NCI-H345 (cell line): ENCODE data around the gene PPP1R36.
"Not testable (repeated sequence)": the region's sequence is repeated elsewhere in the genome, so short reads cannot be mapped to it uniquely, and the experiment has no call there.

Source experiments
- DNase-seq: peaks from one replicate; lab custom pipeline; 2025; lab: John Stamatoyannopoulos, UW

Gene PPP1R36

DNA sequence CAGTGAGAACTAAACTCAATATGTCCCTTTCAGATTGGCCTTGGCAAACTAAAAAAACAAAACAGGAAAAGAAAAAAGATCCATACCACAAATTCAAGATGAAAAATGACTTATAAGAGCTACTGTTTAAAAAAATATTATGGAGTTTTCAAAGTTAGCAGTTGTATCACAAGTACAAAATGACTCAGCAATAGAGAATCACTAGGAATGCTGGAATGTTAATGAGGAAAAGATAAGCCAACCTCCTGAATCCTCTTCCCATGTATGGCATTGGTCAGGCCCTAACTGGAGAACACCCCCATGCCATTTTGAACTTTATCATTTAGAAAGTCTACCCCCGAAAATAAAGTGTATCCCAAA is 62.2 kb downstream of the PPP1R36 start:
- DNase-seq: no peak

DNA sequence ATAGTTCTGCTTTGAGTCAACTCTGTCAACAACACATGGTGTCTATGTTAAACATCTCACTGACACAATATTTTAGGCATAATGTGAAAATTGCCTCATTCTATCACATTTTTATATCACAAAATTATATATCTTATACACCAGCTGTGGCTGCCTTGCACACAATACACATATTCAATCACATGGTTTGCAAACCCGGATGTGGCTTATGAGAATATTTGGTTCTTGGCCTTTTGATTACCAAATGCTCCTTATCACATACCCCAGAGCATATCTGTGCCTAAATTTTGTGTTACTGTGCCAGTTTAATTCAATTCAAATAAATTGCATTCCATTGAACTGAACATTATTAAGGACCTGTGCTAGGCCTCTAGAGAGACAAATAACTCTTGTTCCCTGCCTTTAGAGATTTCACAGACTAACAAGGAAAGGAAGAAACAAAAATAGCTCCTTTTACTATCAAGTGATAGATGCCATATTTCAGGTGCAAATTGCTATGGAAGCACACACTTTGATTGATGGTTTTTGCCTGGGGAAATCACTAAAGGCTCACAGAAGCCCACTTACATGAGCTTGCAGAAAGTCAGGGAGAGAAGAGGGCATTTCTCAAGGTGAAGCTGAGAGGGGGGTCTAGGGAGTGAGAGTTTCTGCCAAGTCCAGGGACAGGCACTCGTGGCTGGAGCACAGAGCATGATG is 63.4 kb downstream of the PPP1R36 start:
- DNase-seq: no peak

DNA sequence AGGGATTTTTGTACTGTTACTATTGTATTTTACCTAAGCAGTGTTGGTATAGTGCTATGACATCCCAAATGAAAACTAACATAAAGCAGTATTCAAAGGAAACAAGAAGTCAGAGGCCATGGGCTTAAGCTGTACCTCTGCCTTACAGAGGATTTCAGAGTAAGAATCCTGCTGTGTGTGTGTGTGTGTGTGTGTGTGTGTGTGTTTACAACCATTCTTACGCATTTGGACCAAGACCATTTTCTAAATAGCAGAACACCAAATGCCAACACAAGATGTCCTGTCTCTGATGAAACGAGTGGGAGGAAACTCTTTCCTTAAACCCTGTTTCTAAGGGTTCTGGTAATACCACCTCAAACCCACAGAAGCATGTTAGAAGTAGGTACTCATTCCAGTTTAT is 64.4 kb downstream of the PPP1R36 start:
- DNase-seq: no peak

DNA sequence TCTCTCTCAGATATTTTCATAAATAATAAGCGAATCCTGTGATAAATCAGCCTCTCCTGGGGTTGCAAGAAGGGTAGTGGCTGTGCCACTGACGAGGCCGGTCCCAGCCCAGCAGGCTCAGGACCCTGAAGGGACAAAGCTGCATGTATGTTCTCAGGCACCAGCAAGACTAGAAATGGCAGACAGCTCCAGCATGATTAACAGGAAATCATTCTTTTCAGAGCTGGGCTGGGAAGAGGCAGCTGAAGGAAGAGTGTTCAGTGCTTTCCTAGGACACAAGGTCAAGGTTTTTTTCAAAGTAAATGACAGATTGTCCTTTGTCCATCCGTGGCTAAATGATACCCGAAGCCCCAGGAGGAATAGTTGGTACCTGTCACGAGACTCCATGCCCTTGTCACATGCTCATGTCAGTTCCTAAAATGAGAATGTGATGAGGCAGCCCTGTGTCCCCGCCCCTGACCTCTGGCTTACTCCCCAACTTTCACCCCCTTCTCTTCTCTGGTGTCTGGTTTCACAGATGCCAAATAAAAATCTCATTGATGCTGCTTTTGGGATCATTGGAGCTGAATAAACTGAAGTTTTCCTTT is 65.1 kb downstream of the PPP1R36 start:
- no peak for DNase-seq

DNA sequence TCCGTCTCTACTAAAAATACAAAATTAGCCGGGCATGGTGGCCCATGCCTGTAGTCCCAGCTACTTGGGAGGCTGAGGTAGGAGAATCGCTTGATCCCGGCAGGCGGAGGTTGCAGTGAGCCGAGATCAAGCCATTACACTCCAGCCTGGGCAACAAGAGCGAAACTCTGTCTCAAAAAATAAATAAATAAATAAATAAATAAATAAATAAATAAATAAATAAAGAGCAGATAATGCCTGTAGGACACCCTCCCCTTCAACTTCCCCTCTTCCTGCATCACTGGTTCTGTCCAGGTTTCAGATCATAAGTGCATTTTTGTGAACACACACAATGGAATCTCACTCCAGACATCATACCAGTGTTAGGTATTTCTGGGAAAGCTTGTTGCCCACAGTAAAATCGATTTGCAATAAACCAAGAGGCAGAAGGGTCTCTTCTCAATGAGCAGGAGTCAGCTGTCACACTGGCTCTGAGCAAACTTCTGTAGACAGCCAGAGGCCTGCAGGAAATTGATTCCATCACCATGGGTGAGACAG is 68.2 kb downstream of the PPP1R36 start:
- not testable (repeated sequence) for DNase-seq

DNA sequence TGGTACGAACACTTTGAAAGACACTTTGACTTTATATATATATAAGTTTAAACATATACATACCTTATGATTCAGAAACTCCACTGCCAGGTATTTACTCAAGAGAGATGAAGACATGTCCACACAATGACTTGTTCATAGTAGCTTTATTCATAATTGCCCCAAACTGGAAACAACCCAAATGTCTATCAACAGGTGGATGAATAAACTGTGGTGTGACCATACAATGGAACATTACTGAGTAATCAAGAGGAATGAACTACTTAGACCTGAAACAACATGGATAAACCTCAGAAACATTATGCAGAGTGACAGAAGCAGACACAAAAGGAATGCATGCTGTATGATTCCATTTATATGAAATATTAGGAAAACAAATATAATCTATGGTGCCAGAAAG is 71.1 kb downstream of the PPP1R36 start:
- no peak for DNase-seq

DNA sequence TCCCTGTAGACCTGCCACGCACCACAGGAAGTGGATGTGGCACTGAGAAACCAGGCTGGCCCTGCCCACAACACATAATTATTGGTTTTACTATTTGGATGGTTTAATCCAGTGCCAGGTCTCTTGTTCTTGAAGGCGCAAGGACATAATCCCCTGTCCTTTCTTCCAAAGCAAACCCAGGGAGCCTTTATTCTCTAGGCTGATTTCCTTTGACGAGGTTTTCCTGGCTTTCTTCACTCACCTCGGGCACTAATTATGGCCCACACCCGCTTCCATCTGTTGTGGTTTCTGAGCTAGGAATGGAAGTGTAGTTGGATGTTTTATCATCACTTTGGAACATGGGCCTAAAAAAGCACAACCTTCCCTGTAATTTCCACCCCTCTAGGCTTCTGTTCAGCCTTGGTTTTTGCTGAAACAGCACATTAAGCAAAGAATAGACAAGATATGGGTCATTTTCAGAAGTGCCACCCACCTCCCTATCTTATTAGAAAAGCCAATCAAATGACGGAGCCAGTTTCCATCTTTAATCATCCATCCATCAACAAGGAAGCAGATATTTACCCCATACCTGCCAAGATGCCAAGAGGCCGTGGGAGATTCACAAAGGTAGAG is 73.9 kb downstream of the PPP1R36 start:
- DNase-seq: no peak

DNA sequence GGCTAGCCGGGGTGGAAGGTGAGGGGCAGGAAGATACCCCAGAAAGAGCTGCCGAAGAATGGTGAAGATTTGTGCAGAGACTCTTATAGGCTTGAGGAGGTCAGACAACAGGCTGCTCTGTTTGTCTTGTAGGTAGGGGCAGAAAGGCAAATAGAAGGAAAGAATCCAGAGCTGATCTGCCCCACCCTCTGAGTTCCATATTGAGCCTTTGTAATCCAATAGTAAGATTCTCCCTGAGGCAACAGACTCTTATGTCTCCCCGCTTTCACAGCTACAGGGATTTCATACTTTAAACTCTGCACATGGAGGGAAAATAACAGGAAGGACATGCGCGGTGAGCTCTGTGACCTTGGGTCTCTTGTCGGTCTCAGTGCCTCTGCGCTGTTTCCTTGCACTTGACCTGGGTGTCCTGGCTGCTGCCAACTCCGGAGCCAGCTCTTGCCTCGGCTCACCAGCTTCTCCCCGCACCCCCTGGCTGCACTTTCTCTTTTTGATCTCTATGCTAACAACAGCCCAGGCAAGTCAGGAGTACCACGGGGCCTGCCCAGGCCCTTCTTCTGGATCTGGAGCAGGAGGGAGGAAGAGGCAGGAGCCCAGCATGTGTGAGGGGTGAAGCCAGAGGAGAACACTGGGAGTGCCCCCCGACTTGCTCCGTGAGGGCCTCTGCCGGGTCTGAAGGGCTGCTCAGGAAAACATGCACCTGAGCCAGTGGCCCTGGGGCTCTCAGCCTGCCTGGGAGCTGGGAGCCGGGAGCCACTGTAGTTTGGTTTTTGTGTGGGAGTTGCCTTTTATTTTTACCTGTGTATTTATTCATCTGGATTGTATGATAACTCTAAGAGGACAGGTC is 75.8 kb downstream of the PPP1R36 start:
- no peak for DNase-seq

DNA sequence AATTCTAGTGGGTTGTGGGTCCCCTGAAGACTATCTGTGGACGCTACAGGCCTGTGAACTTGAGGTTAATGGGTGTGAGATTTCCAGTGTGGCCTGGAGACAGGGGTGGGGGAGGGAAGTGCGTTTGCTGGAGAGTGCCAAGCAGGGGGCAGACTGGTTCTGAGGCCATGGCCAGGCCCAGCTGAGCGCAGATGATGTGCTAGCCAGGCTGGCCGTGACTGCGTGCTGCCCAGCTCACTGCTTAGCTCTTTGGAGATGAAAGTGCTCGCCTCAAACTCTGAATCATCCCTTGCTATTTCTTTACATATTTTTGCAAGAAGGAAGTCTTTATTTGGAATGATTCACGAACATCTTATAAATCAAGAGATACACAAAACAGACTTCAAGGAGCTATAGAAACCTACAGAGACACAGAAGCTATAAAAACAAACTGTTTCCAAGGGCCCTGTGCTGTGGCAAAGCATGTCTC is 79.2 kb downstream of the PPP1R36 start:
- no peak for DNase-seq

DNA sequence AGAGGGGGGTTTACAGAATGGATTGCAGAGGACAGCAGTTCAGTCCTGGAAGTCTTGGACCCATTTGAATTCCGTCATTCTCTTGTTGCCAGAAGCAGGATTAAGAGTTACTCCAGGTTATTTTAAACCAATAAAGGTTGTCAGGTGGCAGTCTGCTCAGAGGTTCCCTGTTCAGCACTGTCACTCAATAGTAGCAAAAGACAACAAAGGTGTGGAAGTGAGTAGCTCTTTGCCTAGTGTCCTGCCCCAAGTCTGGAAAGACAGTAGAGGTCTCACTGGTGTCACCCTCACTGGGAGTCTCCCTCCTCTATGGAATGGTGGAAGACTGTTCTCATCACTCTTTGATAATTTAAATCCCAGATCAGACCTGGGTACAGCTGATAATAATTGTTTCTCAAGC is 81.0 kb downstream of the PPP1R36 start:
- no peak for DNase-seq

DNA sequence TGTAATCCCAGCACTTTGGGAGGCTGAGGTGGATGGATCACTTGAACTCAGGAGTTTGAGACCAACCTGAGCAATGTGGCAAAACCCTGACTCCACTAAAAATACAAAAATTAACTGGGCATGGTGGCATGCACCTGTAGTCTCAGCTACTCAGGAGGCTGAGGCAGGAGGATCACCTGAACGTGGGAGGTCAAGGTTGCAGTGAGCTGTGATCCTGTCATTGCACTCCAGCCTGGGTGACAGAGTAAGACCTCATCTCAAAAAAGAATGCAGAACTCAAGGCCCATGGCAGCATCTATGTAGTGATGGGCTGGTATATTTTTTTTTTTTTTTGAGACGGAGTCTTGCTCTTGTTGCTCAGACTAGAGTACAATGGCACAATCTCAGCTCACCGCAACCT is 81.5 kb downstream of the PPP1R36 start:
- not testable (repeated sequence) for DNase-seq

DNA sequence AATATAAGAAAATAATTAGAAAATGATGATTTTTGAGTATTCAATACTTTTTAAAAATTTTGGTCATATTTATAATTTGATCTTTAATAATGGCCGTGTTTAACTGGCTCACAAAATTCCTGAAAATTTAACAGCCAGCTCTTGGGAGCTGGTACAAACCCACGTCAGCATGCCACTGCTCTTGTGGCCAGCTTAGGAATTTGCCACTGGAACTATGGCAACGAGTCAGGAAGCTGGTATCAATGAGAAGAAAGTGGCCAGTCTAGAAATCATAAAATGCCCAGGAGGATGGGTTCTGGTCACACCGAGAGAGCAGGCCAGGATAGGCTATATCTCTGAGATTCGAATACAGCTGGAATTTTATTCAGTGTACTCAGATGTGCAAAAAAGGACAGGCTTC is 82.3 kb downstream of the PPP1R36 start:
- DNase-seq: no peak

DNA sequence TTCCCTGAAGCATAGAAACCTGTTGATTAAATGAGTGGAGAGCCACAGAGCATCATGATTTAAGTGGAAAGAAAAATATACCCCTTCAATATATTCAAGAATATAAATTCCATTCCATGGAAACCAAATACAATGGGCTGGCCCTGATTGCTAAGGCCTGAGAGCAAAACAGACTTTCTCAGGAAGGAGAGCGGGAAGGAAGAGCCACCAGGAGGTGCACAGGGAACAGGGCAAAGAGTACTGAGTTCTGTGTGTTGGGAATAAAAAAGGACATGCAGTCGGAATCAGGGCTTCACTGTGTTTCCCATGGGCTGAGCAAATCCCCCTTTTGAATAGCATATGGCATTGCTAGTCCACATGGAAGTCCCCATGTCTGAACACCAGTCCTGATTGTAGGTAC is 84.8 kb downstream of the PPP1R36 start:
- DNase-seq: no peak

DNA sequence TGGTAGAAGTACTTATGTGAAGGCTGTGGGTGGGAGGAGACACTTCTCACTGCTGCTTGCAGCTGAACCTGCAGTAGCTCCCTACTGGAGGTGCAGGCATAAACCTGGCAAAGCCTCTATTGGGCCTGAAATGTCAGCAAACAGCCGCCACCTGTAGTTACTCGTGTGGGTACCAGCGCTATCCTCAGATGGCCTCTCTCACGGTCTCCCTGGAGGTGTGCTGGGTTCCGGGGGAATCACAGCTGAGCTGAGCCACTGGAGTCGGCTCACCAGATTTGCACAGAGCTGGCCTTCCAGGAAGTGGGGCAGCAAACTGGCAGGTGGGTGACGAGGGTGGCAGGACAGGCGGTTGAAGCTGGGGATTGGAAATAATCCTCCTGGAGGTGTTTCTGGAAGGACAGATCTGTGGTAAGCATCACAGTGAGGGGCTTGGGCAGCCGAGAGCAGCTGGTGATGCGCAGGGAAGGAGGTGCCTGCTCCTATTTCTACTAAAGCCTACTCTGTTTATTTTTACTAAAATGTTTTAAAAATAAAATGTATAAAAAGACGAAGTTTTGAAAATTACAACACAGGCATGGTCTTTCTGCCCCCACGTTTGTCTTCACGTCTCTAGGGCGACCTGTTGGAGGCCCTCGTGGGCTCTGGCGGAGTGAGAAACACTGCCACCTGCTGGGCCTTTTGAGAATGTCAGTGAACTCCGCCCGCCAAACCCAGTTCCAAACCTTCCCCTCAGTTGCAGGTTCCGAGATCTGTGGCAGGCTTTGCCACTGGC is 86.6 kb downstream of the PPP1R36 start:
- DNase-seq: peak; percentile 70

DNA sequence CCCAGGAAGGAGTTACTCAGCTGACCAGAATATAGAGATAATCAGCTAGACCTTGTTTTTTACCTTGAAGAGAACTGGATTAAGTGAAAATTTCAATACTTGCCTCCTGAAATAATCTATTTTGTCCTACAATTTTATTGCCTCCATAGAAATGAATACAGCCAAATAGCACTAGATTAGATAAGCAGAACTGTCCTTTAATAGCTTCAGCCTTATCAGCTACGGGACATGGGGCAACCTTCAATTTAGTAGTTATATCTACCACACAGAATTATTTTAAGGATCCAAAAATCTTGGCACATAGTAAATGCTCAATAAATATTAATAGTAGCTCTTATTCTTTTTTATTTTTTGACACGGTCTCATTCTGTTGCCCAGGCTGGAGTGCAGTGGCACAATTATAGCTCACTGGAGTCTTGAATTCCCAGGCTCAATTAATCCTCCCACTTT is 87.2 kb downstream of the PPP1R36 start:
- no peak for DNase-seq

DNA sequence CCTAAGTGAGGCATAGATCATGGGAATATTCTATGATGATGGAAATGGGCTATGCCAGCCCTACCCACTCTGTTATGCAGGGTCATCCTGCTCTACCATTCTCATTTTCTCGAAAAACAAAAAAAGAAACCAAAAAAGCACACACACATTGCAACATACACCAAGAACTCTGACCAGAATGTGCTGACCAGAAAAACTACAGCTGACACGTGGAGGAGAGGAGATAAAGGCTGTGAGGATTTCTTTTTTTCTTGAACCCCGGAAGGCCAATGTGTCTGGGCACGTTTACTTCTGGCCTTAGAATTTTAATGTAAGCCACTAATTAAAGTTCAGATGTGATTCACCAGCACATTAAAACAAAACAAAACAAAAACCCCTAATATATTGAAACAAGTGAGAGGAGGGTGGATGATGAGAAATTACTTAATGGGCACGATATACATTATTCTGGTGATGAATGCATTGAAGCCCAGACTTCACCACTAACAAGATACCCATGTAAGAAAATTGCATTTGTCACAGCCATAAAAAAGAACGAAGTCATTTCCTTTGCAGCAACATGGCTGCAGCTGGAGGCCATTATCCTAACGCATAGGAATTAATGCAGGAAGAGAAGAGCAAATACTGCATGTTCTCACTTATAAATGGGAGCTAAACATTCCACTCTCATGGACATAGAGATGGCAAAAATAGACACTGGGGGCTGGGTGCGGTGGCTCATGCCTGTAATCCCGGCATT is 88.1 kb downstream of the PPP1R36 start:
- no peak for DNase-seq

DNA sequence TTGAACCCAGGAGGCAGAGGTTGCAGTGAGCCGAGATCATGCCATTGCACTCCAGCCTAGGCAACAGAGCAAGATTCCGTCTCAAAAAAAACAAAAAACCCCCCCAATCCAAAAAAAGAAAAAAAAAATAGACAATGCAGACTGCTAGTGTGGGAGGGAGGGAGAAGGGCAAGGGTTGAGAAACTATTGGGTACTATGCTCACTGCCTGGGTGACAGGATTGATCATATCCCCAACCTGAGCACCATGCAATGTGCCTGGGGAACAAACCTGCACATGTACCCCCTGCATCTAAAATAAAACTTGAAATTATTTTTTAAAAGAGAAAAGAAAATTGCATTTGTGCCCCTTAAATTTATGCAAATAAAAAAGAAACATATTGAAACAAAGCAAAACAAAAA is 88.9 kb downstream of the PPP1R36 start:
- no peak for DNase-seq
